SKM-1 (cell line): Measurements from ENCODE around the gene KIF5C.
A peak's percentile ranks its signal among the peaks of the same experiment; 100 is the strongest.

Experiments
- DNase-seq: peaks from one replicate; lab custom pipeline; 2025; ENCODE audit not compliant: unreplicated experiment; lab: John Stamatoyannopoulos, UW

The KIF5C gene

GRCh38 chr2:149039213-149039724 is 164.2 kb downstream of the KIF5C start:
- no peak for DNase-seq

DNA sequence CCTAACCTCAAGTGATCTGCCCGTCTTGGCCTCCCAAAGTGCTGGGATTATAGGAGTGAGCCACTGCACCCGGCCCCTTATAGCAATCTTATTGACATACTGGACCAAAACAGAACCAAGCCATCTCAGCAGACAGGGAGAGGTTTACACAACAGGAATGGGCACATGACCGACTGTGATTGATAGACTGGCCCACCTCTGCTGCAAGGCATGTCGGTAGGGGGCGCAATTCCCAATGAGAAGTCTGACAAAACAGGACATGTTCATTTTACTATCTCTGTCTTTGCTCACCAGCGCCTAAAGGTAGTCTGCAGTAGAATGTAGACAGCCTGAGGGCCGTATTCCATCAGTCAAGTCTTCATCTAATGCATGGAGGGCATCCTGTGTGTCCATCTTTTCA is 165.4 kb downstream of the KIF5C start:
- DNase-seq: peak; percentile 18

DNA sequence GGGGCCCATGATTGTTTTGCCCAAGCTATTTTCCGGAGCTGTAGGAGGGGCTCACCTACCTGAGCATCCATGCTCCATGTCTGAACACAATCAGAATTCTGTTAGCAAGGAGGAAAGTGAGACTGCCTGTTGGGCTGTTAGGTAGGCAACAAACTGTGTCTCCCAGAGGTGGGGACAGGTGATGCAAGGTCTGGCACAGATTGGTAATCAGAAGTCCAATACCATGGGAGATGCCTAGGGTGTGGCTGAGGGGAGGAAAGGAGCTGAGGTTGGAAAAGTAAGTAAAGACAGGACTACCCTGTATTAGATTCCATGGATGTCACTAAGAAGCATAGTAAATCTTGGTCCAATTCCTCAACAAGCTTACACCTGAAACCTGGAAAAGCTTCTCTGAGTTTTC is 166.5 kb downstream of the KIF5C start:
- DNase-seq: no peak

DNA sequence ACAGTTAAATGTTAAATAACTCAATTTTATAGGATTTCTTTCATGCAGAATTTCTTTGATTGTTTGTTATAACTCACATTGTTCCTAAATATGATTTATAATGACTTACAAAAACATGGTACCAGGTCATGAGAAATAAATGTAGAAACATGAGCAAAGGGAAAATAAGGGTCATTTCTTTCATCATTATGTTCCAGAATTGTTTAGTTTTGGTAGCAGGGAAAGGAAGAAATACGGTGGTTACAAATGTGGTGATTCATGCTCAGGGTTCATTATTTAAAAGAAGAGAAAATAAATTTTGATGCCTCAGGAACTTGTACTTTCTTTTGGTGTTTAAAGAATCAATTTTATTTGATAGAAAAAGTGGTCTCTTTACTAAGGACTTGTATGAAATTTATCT is 167.9 kb downstream of the KIF5C start:
- no peak for DNase-seq

GRCh38 chr2:149044500-149044899 is 169.5 kb downstream of the KIF5C start:
- no peak for DNase-seq

GRCh38 chr2:149047118-149047517 is 172.1 kb downstream of the KIF5C start:
- no peak for DNase-seq

- DNase-seq: no peak
These were observed 174.1 kb downstream of the KIF5C start for GRCh38 chr2:149049142-149049541.

GRCh38 chr2:149050188-149050587 is 175.2 kb downstream of the KIF5C start:
- no peak for DNase-seq

DNA sequence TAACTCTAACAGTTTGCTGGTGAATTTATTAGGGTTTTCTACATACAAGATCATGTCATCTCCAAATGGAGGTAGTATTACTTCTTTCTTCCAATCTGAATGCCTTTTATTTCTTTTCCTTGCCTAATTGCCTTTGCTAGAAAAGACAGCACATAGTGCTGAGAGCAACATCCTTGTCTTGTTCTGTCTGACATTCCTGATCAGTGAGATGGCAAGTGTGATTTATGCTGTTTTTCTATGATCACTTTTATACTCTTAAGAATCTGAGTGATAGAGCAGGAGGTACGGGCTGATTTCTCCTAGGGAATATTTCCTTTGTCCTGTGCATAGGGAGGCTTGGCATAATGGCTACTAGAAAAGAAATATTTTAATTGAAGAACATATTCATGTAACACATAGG is 180.7 kb downstream of the KIF5C start:
- no peak for DNase-seq

GRCh38 chr2:149056541-149057255 is 181.7 kb downstream of the KIF5C start:
- no peak for DNase-seq

DNA sequence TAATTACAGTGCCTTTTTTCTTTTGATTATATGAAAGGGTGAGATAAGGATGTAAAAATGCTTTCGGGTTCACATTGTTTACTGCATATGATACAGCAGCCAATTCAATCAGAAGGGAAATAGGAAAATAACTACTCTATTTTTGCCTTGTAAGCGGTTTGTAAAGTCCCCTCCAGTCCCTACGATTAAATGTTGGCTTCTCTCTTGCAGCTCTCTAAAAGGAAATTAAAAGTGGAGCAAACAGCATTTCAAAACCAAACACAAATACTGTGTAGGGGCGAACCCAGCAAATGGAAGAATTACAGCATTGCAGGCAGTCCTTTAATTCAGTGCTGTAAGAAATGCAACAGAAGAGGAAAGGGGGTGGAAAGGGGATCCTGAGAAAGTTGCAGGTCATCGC is 182.4 kb downstream of the KIF5C start:
- DNase-seq: no peak

- DNase-seq: no peak
These were observed 183.9 kb downstream of the KIF5C start for GRCh38 chr2:149058936-149059335.

GRCh38 chr2:149059822-149060221 is 184.8 kb downstream of the KIF5C start:
- no peak for DNase-seq

- DNase-seq: no peak
These were observed 186.2 kb downstream of the KIF5C start for GRCh38 chr2:149061133-149061745.

- no peak for DNase-seq
These were observed 187.5 kb downstream of the KIF5C start for GRCh38 chr2:149062531-149062930.

GRCh38 chr2:149063177-149063576 is 188.2 kb downstream of the KIF5C start:
- DNase-seq: no peak

- DNase-seq: no peak
These were observed 189.4 kb downstream of the KIF5C start for GRCh38 chr2:149064365-149064841.

- DNase-seq: no peak
These were observed 190.0 kb downstream of the KIF5C start for GRCh38 chr2:149064856-149065630.

- no peak for DNase-seq
These were observed 193.4 kb downstream of the KIF5C start for GRCh38 chr2:149068225-149068995.

GRCh38 chr2:149068996-149069888 is 194.2 kb downstream of the KIF5C start:
- no peak for DNase-seq
